Neural progenitor cell (in vitro differentiated cells): ENCODE measurements around the gene CDK17.

Experiments
- CTCF ChIP-seq: fragments of 200-600 bp; sonication (generic); IDR thresholded peaks from 2 replicates; pipeline ENCODE4 v1.5.1; 2017; ENCODE audit warnings: antibody characterized with exemption, mild to moderate bottlenecking
- EZH2 ChIP-seq: fragments of 200-600 bp; sonication (generic); IDR thresholded peaks from 2 replicates; pipeline ENCODE4 v1.6.1; 2017; ENCODE audit warnings: antibody characterized with exemption, mild to moderate bottlenecking, moderate library complexity

DNA sequence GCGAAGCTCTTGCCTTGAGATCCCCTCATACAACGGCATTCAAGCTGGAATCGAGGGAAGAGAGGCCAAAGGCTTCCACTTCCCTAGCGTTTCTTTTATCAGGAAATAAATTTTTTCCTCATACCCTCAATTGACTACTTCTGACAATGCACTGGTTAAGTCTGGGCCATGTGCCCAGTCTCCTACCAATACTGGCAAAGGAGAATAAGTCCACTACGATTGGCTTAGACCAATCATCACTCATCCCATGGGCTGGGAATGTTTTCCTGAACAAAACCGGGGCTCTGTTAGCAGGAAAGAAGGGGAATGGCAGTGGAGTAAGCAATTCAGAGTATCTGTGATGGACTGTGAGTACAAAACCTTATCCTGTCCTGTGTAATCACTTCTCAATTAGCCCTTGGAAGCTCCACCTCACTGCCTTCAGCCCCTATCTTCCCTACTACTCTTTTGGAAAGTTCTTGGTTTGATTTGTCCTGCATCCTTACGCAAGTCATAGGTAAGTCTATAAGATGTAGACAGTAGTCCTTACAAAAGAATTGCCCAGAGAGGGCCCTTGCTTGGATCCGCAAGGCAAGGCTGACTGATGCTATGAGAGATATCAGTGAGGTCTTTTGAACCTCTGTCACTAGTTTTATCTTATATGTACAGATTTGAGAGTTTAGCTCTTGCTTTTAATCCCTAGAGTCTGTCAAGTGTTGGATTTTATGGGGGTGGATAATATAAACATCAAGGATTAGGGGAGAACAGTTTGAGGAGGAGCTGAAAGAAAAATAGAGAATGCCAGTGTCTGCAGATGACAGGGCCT is 36.3 kb upstream of the CDK17 start:
- no peak for TF ChIP-seq CTCF
- no peak for TF ChIP-seq EZH2
